DND-41 (cell line): ENCODE data around the gene ZNF786.
"Not testable (repeated sequence)": the region's sequence is repeated elsewhere in the genome, so short reads cannot be mapped to it uniquely, and the experiment has no call there.

ENCODE experiments used
- ATAC-seq: fragments of 200-7000 bp; cut with Tn5 transposase; 3 replicates; pipeline ENCODE4 v1.9.1; 2021; ENCODE audit warnings: low read depth; ENCODE audit not compliant: insufficient read depth
- DNase-seq: peaks from one replicate; pipeline ENCODE4 v3.0.0-alpha.2; 2020
- H2AFZ ChIP-seq: 2 replicates; pipeline ENCODE4 v1.6.0; 2012; ENCODE audit warnings: low read depth, low read length
- H3K27ac ChIP-seq: 2 replicates; pipeline ENCODE4 v1.5.1; 2012; ENCODE audit warnings: low read length, inconsistent platforms
- H3K27me3 ChIP-seq: fragments of 200-600 bp; sonication (generic); 2 replicates; pipeline ENCODE4 v1.6.0; 2012; ENCODE audit warnings: low read length, mild to moderate bottlenecking, inconsistent platforms; ENCODE audit not compliant: insufficient read depth, poor library complexity
- H3K36me3 ChIP-seq: 2 replicates; pipeline ENCODE4 v1.5.1; 2012; ENCODE audit warnings: low read length, inconsistent platforms; ENCODE audit not compliant: insufficient read depth
- H3K4me1 ChIP-seq: 2 replicates; pipeline ENCODE4 v1.5.1; 2012; ENCODE audit warnings: mild to moderate bottlenecking, low read length; ENCODE audit not compliant: insufficient read depth
- H3K4me2 ChIP-seq: 2 replicates; pipeline ENCODE4 v1.6.0; 2012; ENCODE audit warnings: mild to moderate bottlenecking, moderate library complexity, low read length, inconsistent platforms; ENCODE audit not compliant: insufficient read depth
- H3K4me3 ChIP-seq, 2 experiments: fragments of 200-600 bp in 1 of 2; shearing (Covaris generic) in 1 of 2; 2 replicates each; pipeline ENCODE4 v1.5.1; 2012 to 2016; ENCODE audit warnings: inconsistent platforms in 2 of 2, low read length in 2 of 2, mild to moderate bottlenecking in 2 of 2, low read depth in 1 of 2, moderate library complexity in 1 of 2
- H3K79me2 ChIP-seq: 2 replicates; pipeline ENCODE4 v1.6.0; 2012; ENCODE audit warnings: low read length, inconsistent platforms; ENCODE audit not compliant: insufficient read depth
- H3K9ac ChIP-seq: 2 replicates; pipeline ENCODE4 v1.6.0; 2012; ENCODE audit warnings: low read depth, mild to moderate bottlenecking, inconsistent platforms, low read length, moderate library complexity
- H3K9me3 ChIP-seq: 2 replicates; pipeline ENCODE4 v1.5.1; 2012; ENCODE audit warnings: low read length, moderate library complexity, mild to moderate bottlenecking, inconsistent platforms; ENCODE audit not compliant: insufficient read depth, severe bottlenecking
- H4K20me1 ChIP-seq: 2 replicates; pipeline ENCODE4 v1.6.0; 2012; ENCODE audit warnings: low read length; ENCODE audit not compliant: insufficient read depth
- CTCF ChIP-seq: IDR thresholded peaks from 2 replicates; pipeline ENCODE4 v1.5.1; 2012; ENCODE audit warnings: borderline replicate concordance, low read length, moderate library complexity, mild to moderate bottlenecking; ENCODE audit not compliant: poor library complexity, severe bottlenecking; ENCODE audit errors: extremely low read depth
- EZH2 ChIP-seq: IDR thresholded peaks from 3 replicates; pipeline ENCODE4 v1.6.1; 2012; ENCODE audit warnings: borderline replicate concordance, low read depth, mild to moderate bottlenecking, moderate library complexity, low read length, inconsistent platforms; ENCODE audit not compliant: severe bottlenecking

The ZNF786 gene

GRCh38 chr7:149036676-149037075 lies 53.8 kb downstream of the ZNF786 start:
- no peak overlapping the region for H3K4me2 ChIP-seq
- H3K27me3 ChIP-seq, result no peaks in the 10 kb centered on the region
- no peaks in the 10 kb centered on the region for H3K36me3 ChIP-seq
- ATAC-seq (no peak), DNase-seq (no peak)
- H3K9ac ChIP-seq, result no peak overlapping the region
- TF ChIP-seq CTCF, result no peak
- no peaks in the 10 kb centered on the region for H3K4me1 ChIP-seq
- H3K9me3 ChIP-seq, result no peaks in the 10 kb centered on the region
- H3K27ac ChIP-seq, result no peak overlapping the region
- no peak overlapping the region for H3K4me3 ChIP-seq
- no peaks in the 10 kb centered on the region for H4K20me1 ChIP-seq
- no peak overlapping the region for H2AFZ ChIP-seq
- H3K79me2 ChIP-seq, result no peaks in the 10 kb centered on the region

GRCh38 chr7:149031353-149031910 lies 59.1 kb downstream of the ZNF786 start:
- Histone ChIP-seq H2AFZ (no peak overlapping the region), H3K27me3 (no peaks in the 10 kb centered on the region), H3K79me2 (peaks cover 18% of the 10 kb centered on the region), H3K4me1 (peaks cover 24% of the 10 kb centered on the region), H3K36me3 (no peaks in the 10 kb centered on the region), H3K27ac (no peak overlapping the region), H3K9me3 (no peaks in the 10 kb centered on the region), H4K20me1 (peaks cover 3% of the 10 kb centered on the region; the same call in 1 of the 2 replicates), H3K4me2 (no peak overlapping the region), H3K4me3 (no peak overlapping the region), H3K9ac (no peak overlapping the region)
- ATAC-seq (no peak), DNase-seq (no peak)
- no peak for TF ChIP-seq EZH2
- TF ChIP-seq CTCF, result no peak

GRCh38 chr7:149030439-149030838 lies 60.1 kb downstream of the ZNF786 start:
- not testable (repeated sequence) for H3K9ac ChIP-seq, H3K27me3 ChIP-seq, H3K9me3 ChIP-seq, H4K20me1 ChIP-seq, H3K4me3 ChIP-seq, H3K36me3 ChIP-seq, H3K27ac ChIP-seq, DNase-seq, ATAC-seq, H2AFZ ChIP-seq, H3K4me2 ChIP-seq
- Histone ChIP-seq H3K4me1 (peaks cover 34% of the 10 kb centered on the region), H3K79me2 (peaks cover 28% of the 10 kb centered on the region)

GRCh38 chr7:149028346-149029109 lies 62.0 kb downstream of the ZNF786 start, which contains the start of gene PDIA4:
Gene PDIA4, minus strand, starts transcription at chr7:149028505. Its CDS starts 97 bp downstream, at chr7:149028408.
- H3K27me3 ChIP-seq, result no peaks in the 10 kb centered on the region
- peak within 1 kb of the TSS; percentile 84 for H2AFZ ChIP-seq
- peak within 1 kb of the TSS; percentile 66 to 76 for H3K4me3 ChIP-seq
- H3K9me3 ChIP-seq, result no peaks in the 10 kb centered on the region
- peak within 1 kb of the TSS; percentile 92 for H3K9ac ChIP-seq
- peaks cover 44% of the 10 kb centered on the region for H3K79me2 ChIP-seq
- H3K4me2 ChIP-seq, result peak within 1 kb of the TSS; percentile 88
- peak within 1 kb of the TSS; percentile 80 for H3K27ac ChIP-seq
- peaks cover 13% of the 10 kb centered on the region; the same call in 1 of the 2 replicates for H3K36me3 ChIP-seq
- DNase-seq (peak; percentile 100), ATAC-seq (peak; percentile 91)
- H3K4me1 ChIP-seq, result peaks cover 36% of the 10 kb centered on the region
- H4K20me1 ChIP-seq, result peaks cover 7% of the 10 kb centered on the region; the same call in 1 of the 2 replicates
- TF ChIP-seq EZH2 (no peak), CTCF (no peak)
